ENCODE data around the gene PPP1CA. TPM values are rescaled to one million over a fixed set of nuclear protein-coding genes. Genes with fewer than 3 reads are reported as not detected.

The PPP1CA gene
- polyA plus RNA-seq, 1 donor, result 112 TPM

GRCh38 chr11:67366961-67367760, 34.5 kb downstream of the PPP1CA start:
- DNase-seq, result peak; percentile 79 to 88
- WGBS (ENCODE audit: insufficient coverage, low lambda C conversion rate), result no CpG with 5 or more reads among the region's 25 CpGs
- Histone ChIP-seq H3K27ac (ENCODE audit: low read length) (peak overlapping the region; percentile 69), H3K4me1 (ENCODE audit: control insufficient read depth, insufficient read depth, low read length) (peaks cover 67% of the 10 kb centered on the region), H3K27me3 (ENCODE audit: control insufficient read depth, insufficient read depth, low read length) (no peaks in the 10 kb centered on the region), H3K36me3 (ENCODE audit: control insufficient read depth, insufficient read depth, low read length) (peaks cover 11% of the 10 kb centered on the region), H3K9me3 (ENCODE audit: control insufficient read depth, low read depth, low read length) (no peaks in the 10 kb centered on the region), H3K4me3 (ENCODE audit: low read length) (no peak overlapping the region)

- peaks cover 60% of the 10 kb centered on the region for H3K4me1 ChIP-seq (ENCODE audit: control insufficient read depth, insufficient read depth, low read length)
Observed at GRCh38 chr11:67366546-67366945, 35.1 kb downstream of the PPP1CA start.

GRCh38 chr11:67365736-67366444, 35.8 kb downstream of the PPP1CA start:
- H3K27me3 ChIP-seq (ENCODE audit: control insufficient read depth, insufficient read depth, low read length), result no peaks in the 10 kb centered on the region
- H3K36me3 ChIP-seq (ENCODE audit: control insufficient read depth, insufficient read depth, low read length), result peaks cover 11% of the 10 kb centered on the region
- DNase-seq, result peak in 1 of 2 donors; percentile 17
- H3K9me3 ChIP-seq (ENCODE audit: control insufficient read depth, low read depth, low read length), result no peaks in the 10 kb centered on the region
- WGBS (ENCODE audit: insufficient coverage, low lambda C conversion rate), result 67% methylated on average over 3 of the region's 14 CpGs
- H3K27ac ChIP-seq (ENCODE audit: low read length), result peak overlapping the region; percentile 69
- H3K4me1 ChIP-seq (ENCODE audit: control insufficient read depth, insufficient read depth, low read length), result peaks cover 54% of the 10 kb centered on the region
- no peak overlapping the region for H3K4me3 ChIP-seq (ENCODE audit: low read length)

More at GRCh38 chr11:67366546-67366945, 35.1 kb downstream of the PPP1CA start:
- no peak overlapping the region for H3K4me3 ChIP-seq (ENCODE audit: low read length)
- no peak for DNase-seq
- WGBS (ENCODE audit: insufficient coverage, low lambda C conversion rate), result no CpG with 5 or more reads among the region's 8 CpGs
- H3K27me3 ChIP-seq (ENCODE audit: control insufficient read depth, insufficient read depth, low read length), result no peaks in the 10 kb centered on the region
- no peaks in the 10 kb centered on the region for H3K9me3 ChIP-seq (ENCODE audit: control insufficient read depth, low read depth, low read length)
- H3K27ac ChIP-seq (ENCODE audit: low read length), result peak overlapping the region; percentile 69
- peaks cover 11% of the 10 kb centered on the region for H3K36me3 ChIP-seq (ENCODE audit: control insufficient read depth, insufficient read depth, low read length)

GRCh38 chr11:67364783-67365722, 36.6 kb downstream of the PPP1CA start:
- WGBS (ENCODE audit: insufficient coverage, low lambda C conversion rate), result no CpG with 5 or more reads among the region's 24 CpGs
- Histone ChIP-seq H3K36me3 (ENCODE audit: control insufficient read depth, insufficient read depth, low read length) (peaks cover 11% of the 10 kb centered on the region), H3K4me3 (ENCODE audit: low read length) (no peak overlapping the region), H3K4me1 (ENCODE audit: control insufficient read depth, insufficient read depth, low read length) (peaks cover 48% of the 10 kb centered on the region), H3K27ac (ENCODE audit: low read length) (peak overlapping the region; percentile 69), H3K9me3 (ENCODE audit: control insufficient read depth, low read depth, low read length) (no peaks in the 10 kb centered on the region), H3K27me3 (ENCODE audit: control insufficient read depth, insufficient read depth, low read length) (no peaks in the 10 kb centered on the region)
- peak in 1 of 2 donors; percentile 65 for DNase-seq

- Histone ChIP-seq H3K9me3 (ENCODE audit: control insufficient read depth, low read depth, low read length) (no peaks in the 10 kb centered on the region), H3K27ac (ENCODE audit: low read length) (no peak overlapping the region), H3K27me3 (ENCODE audit: control insufficient read depth, insufficient read depth, low read length) (no peaks in the 10 kb centered on the region), H3K4me3 (ENCODE audit: low read length) (no peak overlapping the region), H3K36me3 (ENCODE audit: control insufficient read depth, insufficient read depth, low read length) (peaks cover 11% of the 10 kb centered on the region), H3K4me1 (ENCODE audit: control insufficient read depth, insufficient read depth, low read length) (peaks cover 43% of the 10 kb centered on the region)
- no CpG with 5 or more reads among the region's 3 CpGs for WGBS (ENCODE audit: insufficient coverage, low lambda C conversion rate)
- no peak for DNase-seq
Observed at GRCh38 chr11:67364169-67364568, 37.5 kb downstream of the PPP1CA start.

- Histone ChIP-seq H3K4me3 (ENCODE audit: low read length) (no peak overlapping the region), H3K27ac (ENCODE audit: low read length) (no peak overlapping the region), H3K27me3 (ENCODE audit: control insufficient read depth, insufficient read depth, low read length) (no peaks in the 10 kb centered on the region), H3K9me3 (ENCODE audit: control insufficient read depth, low read depth, low read length) (no peaks in the 10 kb centered on the region), H3K36me3 (ENCODE audit: control insufficient read depth, insufficient read depth, low read length) (no peaks in the 10 kb centered on the region), H3K4me1 (ENCODE audit: control insufficient read depth, insufficient read depth, low read length) (peaks cover 41% of the 10 kb centered on the region)
- WGBS (ENCODE audit: insufficient coverage, low lambda C conversion rate), result 89% methylated on average over 3 of the region's 12 CpGs
- peak in 1 of 2 donors; percentile 11 for DNase-seq
Observed at GRCh38 chr11:67357831-67358670, 43.6 kb downstream of the PPP1CA start.

GRCh38 chr11:67356864-67357561, 44.6 kb downstream of the PPP1CA start:
- WGBS (ENCODE audit: insufficient coverage, low lambda C conversion rate), result no CpG with 5 or more reads among the region's 3 CpGs

GRCh38 chr11:67356387-67356863, 45.2 kb downstream of the PPP1CA start:
- WGBS (ENCODE audit: insufficient coverage, low lambda C conversion rate), result 0% methylated on average over 1 of the region's 4 CpGs
- H3K27me3 ChIP-seq (ENCODE audit: control insufficient read depth, insufficient read depth, low read length), result no peaks in the 10 kb centered on the region
- DNase-seq, result no peak
- H3K36me3 ChIP-seq (ENCODE audit: control insufficient read depth, insufficient read depth, low read length), result peaks cover 2% of the 10 kb centered on the region
- peaks cover 53% of the 10 kb centered on the region for H3K4me1 ChIP-seq (ENCODE audit: control insufficient read depth, insufficient read depth, low read length)
- H3K4me3 ChIP-seq (ENCODE audit: low read length), result no peak overlapping the region
- no peaks in the 10 kb centered on the region for H3K9me3 ChIP-seq (ENCODE audit: control insufficient read depth, low read depth, low read length)
- H3K27ac ChIP-seq (ENCODE audit: low read length), result peak overlapping the region; percentile 94

More at GRCh38 chr11:67356864-67357561, 44.6 kb downstream of the PPP1CA start:
- H3K27me3 ChIP-seq (ENCODE audit: control insufficient read depth, insufficient read depth, low read length), result no peaks in the 10 kb centered on the region
- H3K9me3 ChIP-seq (ENCODE audit: control insufficient read depth, low read depth, low read length), result no peaks in the 10 kb centered on the region
- H3K4me1 ChIP-seq (ENCODE audit: control insufficient read depth, insufficient read depth, low read length), result peaks cover 49% of the 10 kb centered on the region
- DNase-seq, result peak; percentile 75 to 82
- H3K36me3 ChIP-seq (ENCODE audit: control insufficient read depth, insufficient read depth, low read length), result no peaks in the 10 kb centered on the region
- H3K27ac ChIP-seq (ENCODE audit: low read length), result peak overlapping the region; percentile 94
- H3K4me3 ChIP-seq (ENCODE audit: low read length), result no peak overlapping the region
